Brain pericyte (primary cell): ENCODE measurements around the gene EXOSC7.
"Not testable (repeated sequence)": the region's sequence is repeated elsewhere in the genome, so short reads cannot be mapped to it uniquely, and the experiment has no call there.

ENCODE experiments used
- DNase-seq: peaks from one replicate; pipeline ENCODE4 v3.0.0-alpha.2; 2012; ENCODE audit warnings: low read depth, low spot score

EXOSC7 gene

GRCh38 chr3:44976002-44976815 is at the start of gene EXOSC7, which contains the start of gene ZDHHC3:
Gene EXOSC7 (plus strand): TSS chr3:44976244. CDS start chr3:44976278, 34 bp downstream.
Gene ZDHHC3 (minus strand): TSS chr3:44976174. CDS start chr3:44959436, 16,738 bp downstream.
- peak; percentile 55 for DNase-seq

- DNase-seq: no peak
These were observed 49.1 kb upstream of the EXOSC7 start for GRCh38 chr3:44926921-44927320.

GRCh38 chr3:44927371-44927770 is 48.7 kb upstream of the EXOSC7 start:
- DNase-seq: no peak

GRCh38 chr3:44929782-44930181 is 46.3 kb upstream of the EXOSC7 start:
- DNase-seq: no peak

GRCh38 chr3:44930911-44931310 is 45.1 kb upstream of the EXOSC7 start:
- DNase-seq: no peak

- DNase-seq: no peak
These were observed 44.3 kb upstream of the EXOSC7 start for GRCh38 chr3:44931791-44932190.

- DNase-seq: no peak
These were observed 43.8 kb upstream of the EXOSC7 start for GRCh38 chr3:44932271-44932670.

- no peak for DNase-seq
These were observed 42.8 kb upstream of the EXOSC7 start for GRCh38 chr3:44932986-44933944.

- no peak for DNase-seq
These were observed 36.4 kb upstream of the EXOSC7 start for GRCh38 chr3:44939581-44940036.

GRCh38 chr3:44942202-44942921 is 33.7 kb upstream of the EXOSC7 start:
- no peak for DNase-seq

GRCh38 chr3:44948239-44948638 is 27.8 kb upstream of the EXOSC7 start:
- no peak for DNase-seq

GRCh38 chr3:44949770-44950169 is 26.3 kb upstream of the EXOSC7 start:
- not testable (repeated sequence) for DNase-seq

- DNase-seq: no peak
These were observed 25.7 kb upstream of the EXOSC7 start for GRCh38 chr3:44950275-44950734.

- no peak for DNase-seq
These were observed 23.4 kb upstream of the EXOSC7 start for GRCh38 chr3:44952689-44953088.

GRCh38 chr3:44954304-44954703 is 21.7 kb upstream of the EXOSC7 start:
- DNase-seq: no peak

GRCh38 chr3:44954962-44955361 is 21.1 kb upstream of the EXOSC7 start:
- no peak for DNase-seq

GRCh38 chr3:44955917-44956316 is 20.1 kb upstream of the EXOSC7 start:
- DNase-seq: no peak

GRCh38 chr3:44957986-44958385 is 18.1 kb upstream of the EXOSC7 start:
- no peak for DNase-seq

- no peak for DNase-seq
These were observed 17.7 kb upstream of the EXOSC7 start for GRCh38 chr3:44958386-44958785.

- no peak for DNase-seq
These were observed 15.5 kb upstream of the EXOSC7 start for GRCh38 chr3:44960387-44961026.

- no peak for DNase-seq
These were observed 14.2 kb upstream of the EXOSC7 start for GRCh38 chr3:44961888-44962287.
